NCI-H748 treated with DMSO at 0.1 percent for 48 hours (cell line): ENCODE measurements around the gene ANTKMT.
A peak's percentile ranks its signal among the peaks of the same experiment; 100 is the strongest.
"Not testable (repeated sequence)": the region's sequence is repeated elsewhere in the genome, so short reads cannot be mapped to it uniquely, and the experiment has no call there.

ENCODE experiments used
- DNase-seq: peaks from one replicate; lab custom pipeline; 2025; lab: John Stamatoyannopoulos, UW

The ANTKMT gene

DNA sequence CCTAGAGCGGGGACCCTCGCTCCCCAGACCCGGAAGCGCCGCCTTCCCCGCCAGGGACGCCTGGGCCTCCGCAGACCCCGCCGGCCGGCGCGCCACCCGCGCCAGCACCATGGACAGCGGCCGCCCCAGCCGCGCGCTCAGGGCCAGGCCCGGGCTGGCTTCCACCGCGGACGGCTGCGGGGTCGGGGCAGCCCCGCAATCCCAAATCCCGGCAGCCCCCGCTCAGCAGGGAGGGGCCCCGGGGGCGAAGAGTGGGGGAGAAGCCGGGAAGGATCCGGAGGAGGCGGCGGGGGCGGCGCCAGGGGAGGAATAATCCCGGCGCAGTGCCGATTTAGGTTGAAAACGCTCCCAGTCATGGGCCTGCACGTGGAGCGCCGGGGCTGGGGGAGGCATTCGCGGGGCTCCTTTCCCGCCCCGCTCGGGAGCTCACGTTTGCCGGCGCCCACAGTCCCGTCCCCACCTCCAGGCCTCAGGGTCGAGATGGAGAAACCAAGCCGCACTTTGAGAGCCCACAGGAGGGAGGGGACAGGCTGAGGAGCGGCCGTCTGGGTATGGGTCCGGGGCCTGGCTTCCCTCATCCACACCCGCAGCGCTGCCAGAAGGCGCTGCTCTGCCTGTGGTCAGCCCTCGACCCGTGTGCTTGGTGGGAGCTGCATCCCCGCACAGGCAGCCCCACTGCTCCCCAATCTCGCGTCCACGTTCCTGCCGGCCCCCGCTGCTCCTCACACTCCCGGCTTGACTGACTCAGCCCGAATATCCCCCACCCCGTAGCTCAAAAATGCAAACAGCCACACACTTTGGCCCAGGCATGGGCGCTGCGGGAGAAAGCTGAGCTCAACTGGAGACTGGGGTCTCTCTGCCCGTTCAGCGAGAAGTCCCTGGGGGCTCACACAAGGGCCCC, 20.0 kb upstream of the ANTKMT start:
- DNase-seq: no peak

- no peak for DNase-seq
These were observed 18.6 kb upstream of the ANTKMT start for GRCh38 chr16:702341-702740.

GRCh38 chr16:703406-703805, 17.5 kb upstream of the ANTKMT start:
- DNase-seq: no peak

DNA sequence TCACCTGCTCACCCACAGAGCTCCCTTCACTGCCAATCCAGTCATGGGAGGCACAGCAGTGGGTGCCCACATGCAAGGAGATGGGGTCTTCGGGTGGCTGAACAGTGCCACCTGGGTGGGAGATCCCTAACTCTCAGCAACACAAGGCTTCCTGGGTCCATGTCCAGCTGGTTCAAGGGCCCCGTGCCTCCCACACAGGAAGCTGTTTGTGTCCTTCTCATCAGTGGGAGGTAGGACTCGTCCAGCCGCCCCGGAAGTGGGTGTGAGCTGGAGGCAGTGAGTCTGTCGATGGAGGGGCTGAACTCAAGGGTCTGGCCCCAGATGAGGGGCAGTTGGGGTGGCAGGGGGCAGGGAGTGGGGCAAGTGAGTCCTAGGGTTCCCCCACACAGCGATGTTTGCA, 16.9 kb upstream of the ANTKMT start:
- no peak for DNase-seq

DNA sequence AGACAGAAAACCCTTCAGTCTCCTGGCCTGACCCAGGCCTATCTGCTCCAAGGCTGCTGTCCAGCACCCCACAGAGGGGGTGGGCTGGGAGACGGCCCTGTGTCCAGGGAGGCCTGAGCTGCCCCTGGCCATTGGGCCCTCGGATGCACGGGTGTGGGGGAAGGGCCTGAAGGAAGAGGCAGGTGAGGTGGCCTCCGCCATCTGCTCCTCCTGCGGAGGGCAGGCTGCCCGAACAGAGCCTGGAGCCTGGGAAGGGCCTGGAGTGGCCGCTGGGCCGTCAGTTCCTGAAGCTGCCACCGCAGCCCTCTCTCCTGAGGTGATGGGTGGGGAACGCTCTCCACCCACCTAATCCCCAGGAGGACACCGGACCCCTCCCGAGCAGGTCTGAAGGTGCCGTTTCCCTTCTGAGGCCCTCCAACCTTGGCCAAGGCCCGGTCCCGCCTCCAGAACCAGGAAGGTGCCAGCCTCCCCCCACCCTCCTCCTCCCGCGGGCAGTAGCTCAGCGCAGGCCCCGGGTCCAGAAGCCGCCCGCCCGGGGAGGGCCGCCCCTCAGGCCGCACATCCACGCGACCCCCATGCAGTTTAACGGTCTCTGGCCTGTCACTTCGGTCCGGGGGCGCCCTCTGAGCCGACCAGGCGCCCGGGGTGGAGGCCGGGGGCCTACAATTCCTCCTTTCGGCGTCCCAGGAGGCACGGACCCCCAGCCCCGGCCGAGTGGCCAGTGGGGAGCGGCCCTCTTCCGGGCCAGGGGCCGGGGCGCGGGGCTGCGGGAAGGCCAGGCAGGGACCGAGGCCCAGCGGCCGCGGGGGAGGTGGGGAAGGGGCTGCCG, 16.2 kb upstream of the ANTKMT start:
- DNase-seq: no peak

DNA sequence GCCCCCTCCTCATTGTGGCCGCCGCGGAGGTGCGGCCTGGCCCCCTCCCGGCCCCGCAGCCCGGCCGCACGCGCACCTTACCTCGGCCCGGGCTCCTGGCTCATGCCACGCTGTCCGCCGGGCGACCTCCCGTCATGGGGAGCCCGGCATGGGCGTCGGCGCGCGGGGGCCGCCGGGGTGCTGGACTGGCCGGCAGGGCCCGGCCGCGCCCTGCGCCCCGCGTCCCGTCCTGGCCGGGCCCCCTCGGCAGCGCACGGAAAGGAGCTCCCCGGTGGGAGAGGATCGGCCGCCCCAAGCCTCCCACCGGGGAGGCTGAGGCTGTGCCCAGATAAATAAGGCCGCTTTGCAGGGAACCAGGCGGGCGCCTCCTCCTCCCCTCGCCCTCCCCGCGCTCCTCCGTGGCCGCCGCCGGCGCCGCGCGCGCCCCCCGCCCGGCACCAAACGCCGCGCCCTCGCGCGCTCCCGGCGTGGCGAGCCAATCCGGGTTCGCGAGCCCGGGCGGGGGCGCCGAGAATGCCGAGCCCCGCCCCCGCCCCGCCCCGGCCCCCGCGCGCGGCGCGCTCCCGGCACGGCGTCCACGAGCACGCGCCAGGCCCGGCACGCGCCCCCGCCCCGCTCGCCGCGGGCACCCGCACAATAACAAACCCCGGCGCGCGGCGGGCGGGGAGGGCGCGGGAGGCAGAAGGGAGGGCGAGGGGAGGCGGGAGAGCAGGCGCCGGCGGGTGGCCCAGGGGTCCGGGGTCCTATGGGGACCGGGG, 15.3 kb upstream of the ANTKMT start, which contains the start of gene FBXL16:
TSS of gene FBXL16 (minus strand) at position 371 of the 758 bp plus-strand sequence. CDS start 8,396 bp downstream, outside the sequence.
- no peak for DNase-seq

DNA sequence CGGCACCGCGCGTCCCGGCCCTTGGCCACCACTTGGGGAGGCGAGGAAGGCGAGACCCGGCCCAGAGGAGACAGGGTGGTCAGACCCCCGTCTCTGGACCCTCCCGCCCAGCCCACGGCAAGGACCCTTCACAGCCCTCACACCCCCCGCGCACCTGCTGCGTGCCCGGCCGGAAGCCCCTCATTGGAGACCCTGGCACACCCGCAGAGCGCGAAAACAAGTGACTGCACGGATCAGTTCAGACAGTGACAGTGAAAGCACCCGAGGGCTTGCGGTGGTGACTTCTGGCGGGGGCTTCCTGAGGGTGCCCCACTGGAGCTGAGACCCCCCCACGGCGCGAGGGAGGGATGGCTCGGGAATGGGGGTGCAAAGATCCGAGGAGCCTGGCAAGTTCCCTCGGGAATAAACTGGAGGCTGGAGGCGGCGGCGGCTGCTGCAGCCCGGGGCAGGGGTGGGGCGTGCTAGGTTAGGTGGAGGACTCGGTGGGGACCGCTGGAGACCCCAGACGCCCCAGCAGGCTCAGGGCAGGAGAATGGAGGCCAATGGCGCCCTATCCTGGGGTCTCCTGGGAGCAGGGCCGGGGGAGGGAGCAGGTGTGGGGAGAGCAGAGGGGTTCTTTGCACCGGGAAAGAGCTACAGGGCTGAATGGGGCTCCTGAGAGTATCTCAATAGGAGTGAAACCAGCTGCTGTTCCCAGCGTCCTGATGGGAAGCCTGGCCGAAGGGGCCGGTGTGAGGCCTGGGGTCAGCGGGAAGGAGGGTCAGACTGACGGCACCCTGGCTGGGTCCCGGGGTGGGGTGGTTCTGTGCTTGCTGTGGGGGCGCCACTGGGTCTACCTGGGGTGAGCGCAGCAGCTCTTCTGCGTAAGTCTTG, 14.5 kb upstream of the ANTKMT start:
- no peak for DNase-seq

DNA sequence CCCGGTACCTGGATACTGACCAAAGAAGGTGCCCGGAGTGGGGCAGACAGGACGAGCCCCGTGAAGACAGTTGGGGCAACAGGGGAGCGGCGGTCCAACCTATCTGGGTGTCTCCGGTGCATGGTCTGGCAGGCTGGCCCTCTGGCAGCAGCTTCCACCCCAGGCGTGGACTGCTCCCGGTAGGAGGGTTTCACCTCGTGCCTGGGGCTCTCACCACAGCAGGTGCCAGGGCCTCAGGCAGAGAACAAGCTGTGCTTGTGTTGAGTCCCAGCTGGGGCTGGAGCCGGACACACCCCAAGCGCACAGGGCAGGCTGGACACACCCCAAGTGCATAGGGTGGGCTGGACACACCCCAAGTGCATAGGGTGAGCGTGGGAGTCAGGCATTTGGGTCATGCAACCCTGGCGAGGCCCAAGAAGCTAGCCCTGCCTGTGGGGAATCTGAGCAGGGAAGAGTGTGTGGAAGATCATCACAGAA, 13.8 kb upstream of the ANTKMT start:
- DNase-seq: no peak

GRCh38 chr16:708019-708418, 12.9 kb upstream of the ANTKMT start:
- DNase-seq: no peak

DNA sequence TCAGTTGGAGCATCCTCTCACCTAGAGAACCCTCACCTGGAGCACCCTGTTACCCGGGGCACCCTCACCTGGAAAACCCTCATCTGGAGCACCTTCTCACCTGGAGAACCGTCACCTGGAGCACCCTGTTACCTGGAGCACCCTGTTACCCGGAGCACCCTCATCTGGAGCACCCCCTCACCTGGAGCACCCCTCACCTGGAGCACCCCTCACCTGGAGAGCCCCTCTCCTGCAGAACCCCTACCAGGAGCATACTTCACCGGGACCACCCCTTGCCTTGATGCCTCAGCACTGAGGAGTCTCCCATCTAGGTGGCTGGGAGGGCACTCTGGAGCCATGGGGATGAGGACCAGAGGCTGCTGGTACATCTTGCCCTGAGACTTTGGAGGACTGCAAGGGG, 12.0 kb upstream of the ANTKMT start:
- DNase-seq: no peak

DNA sequence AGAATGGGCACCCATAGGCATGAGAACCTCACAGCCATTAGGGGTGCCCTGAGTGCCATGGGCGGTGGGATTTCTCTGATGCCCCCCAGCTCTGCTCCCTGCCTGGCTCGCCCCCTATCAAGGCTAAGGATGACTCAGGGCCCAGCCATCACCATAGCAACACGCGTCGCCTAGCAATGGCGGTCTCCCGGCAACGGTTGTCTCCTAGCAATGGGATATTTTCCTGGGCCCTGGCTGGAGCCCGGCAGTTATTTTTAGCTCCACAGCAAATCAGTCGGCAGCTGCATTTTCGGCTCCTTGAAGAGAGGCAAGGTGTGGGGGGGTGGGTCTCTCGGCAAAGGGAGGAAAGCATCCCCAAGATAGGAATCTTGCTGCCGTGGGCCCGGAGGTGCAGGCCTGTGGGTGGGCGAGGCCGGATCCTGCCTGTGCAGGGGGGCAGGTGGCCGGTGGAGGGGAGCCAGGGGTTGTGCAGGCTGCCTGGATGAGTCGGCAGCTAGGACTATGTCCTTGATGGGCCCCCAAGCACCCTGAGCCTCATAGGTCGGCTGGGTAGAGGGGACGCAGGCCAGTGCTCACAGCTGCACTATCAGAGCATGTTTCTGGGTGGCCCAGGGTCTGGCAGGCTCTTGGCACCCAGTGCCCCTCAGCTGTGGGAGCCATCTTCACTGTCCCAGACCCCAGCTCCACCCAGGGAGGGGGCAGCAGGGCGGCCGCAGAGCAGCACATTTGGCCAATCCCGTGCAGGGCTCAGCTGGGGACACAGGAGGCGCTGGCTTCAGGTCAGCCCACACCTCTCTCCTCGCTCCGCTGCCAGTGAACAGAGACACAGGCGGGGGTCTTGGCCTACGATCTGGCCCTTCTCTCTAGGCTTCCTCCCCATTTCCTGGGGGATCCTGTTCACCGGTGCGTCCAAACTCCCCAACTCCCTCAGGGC, 11.1 kb upstream of the ANTKMT start:
- DNase-seq: peak; percentile 85

GRCh38 chr16:710500-711075, 10.4 kb upstream of the ANTKMT start:
- DNase-seq: no peak

GRCh38 chr16:711084-711483, 9.9 kb upstream of the ANTKMT start:
- DNase-seq: no peak

DNA sequence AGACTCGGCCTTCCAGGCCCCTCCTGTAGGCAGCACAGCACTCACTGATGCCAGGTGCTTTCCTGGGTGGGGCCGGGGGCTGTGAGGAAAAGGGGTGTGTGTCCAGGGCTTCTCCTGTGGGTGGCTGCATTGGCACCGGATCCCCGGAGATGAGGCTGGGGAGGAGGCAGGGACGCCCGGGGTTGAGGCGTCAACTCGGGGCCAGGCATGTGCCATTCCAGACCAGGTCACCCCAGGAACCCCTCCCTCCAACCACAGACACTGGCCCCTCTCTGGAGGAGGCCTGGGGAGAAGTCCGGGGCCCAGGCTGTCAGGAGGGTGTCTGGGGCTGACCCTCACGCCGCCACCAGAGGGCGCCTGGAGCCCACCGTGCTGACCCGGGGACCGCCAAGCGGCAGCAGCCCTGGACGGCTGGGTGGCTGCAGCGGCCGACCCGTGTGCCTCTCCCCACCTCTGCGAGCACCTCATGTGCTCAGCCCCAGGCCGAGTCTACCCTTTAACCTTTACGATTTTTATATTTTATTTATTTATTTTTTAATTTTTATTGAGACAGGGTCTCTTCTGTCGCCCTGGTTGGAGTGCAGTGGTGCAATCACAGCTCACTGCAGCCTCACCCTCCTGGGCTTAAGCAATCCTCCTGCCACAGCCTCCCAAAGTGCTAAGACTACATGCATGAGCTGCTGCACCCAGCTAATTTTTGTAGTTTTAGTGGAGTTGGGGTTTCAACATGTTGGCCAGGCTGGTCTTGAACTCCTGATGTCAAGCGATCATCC, 9.2 kb upstream of the ANTKMT start:
- peak; percentile 30 for DNase-seq

DNA sequence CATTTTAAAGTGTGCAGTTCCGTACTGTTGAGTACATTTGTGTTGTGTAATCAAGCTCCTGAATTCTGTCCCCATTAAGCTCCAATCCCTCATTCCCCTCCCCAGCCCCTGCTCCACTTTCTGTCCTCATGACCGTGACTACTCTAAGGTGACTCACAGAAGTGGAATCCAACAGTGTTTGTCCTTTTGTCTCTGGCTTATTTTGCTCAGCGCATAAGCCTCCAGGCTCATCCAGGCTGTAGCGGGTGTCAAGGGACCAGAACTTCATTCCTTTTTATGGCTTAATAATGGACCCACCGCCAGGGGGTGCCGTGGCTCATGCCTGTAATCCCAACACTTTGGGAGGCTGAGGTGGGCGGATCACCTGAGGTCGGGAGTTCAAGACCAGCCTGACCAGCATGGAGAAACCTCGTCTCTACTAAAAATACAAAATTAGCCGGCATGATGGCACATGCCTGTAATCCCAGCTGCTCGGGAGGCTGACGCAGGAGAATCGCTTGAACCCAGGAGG, 8.2 kb upstream of the ANTKMT start:
- DNase-seq: not testable (repeated sequence)

GRCh38 chr16:714079-714478, 6.9 kb upstream of the ANTKMT start:
- DNase-seq: no peak

DNA sequence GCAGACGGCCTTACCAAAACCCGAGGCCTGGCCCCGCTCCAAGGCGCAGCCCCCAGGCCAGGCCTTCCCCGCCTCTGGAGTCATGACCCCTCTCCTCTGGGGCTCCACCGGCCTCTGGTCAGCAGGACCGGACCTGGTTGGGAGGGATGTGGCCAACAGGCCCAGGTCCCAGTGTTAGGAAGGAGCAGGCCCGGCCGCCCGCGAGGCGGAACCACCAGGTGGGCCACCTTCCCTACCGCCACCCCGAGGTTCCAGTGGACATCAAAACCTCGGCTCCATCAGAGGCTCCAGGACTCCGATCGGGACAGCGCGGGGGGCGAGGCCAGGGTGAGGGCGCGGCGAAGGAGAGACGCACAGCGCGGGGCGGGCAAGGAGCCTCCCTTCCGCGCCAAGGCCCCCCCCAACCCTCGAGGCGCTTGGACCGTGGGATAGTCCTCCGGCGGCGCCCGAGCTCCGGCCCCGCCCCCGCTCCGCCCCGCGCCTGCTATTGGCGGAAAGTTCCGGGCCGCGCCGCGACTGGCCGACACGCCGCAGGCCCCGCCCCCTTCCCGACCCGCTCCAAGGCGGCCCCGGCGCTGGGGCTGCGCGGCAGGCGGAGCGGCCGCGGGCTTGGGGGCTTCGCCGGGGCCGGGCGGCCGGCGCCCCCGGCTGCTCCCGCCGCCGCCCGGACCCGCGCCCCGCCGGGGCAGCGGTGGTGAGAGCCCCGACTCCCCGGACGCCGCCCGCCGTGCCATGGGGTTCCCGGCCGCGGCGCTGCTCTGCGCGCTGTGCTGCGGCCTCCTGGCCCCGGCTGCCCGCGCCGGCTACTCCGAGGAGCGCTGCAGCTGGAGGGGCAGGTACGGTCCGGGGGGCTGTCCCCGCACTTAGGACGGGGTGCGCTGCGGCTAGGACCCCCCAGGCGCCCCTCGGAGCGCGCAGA, 6.1 kb upstream of the ANTKMT start, which contains the start of gene METRN:
TSS of gene METRN (plus strand) at position 561 of the 919 bp plus-strand sequence. CDS start at position 733, 172 bp downstream.
- DNase-seq: peak; percentile 32
